Thyroid gland (tissue), 4 donors: ENCODE results near the gene MPI.

Experiments used
- POLR2A ChIP-seq, 2 donors: fragments of 450-650 bp; IDR thresholded peaks; one replicate each; pipeline ENCODE4 v1.6.1; 2017; ENCODE audit warnings: antibody characterized with exemption in 2 of 2, mild to moderate bottlenecking in 2 of 2, moderate library complexity in 1 of 2
- TF ChIP-seq, protein P1 (sequence below), 6 experiments: fragments of 200-600 bp in 3 of 6; fragments of 450-650 bp in 3 of 6; sonication (generic) in 3 of 6; IDR thresholded peaks; one replicate each; pipeline ENCODE4 v1.5.1; 2016 to 2019; ENCODE audit warnings: antibody characterized with exemption in 6 of 6, mild to moderate bottlenecking in 2 of 6, inconsistent platforms in 1 of 6, moderate library complexity in 1 of 6

GRCh38 chr15:74870436-74871215, 19.2 kb upstream of the MPI start:
- no peak for TF ChIP-seq POLR2A (IDR thresholded peaks at IDR 0.05)
- TF ChIP-seq, protein P1, sequence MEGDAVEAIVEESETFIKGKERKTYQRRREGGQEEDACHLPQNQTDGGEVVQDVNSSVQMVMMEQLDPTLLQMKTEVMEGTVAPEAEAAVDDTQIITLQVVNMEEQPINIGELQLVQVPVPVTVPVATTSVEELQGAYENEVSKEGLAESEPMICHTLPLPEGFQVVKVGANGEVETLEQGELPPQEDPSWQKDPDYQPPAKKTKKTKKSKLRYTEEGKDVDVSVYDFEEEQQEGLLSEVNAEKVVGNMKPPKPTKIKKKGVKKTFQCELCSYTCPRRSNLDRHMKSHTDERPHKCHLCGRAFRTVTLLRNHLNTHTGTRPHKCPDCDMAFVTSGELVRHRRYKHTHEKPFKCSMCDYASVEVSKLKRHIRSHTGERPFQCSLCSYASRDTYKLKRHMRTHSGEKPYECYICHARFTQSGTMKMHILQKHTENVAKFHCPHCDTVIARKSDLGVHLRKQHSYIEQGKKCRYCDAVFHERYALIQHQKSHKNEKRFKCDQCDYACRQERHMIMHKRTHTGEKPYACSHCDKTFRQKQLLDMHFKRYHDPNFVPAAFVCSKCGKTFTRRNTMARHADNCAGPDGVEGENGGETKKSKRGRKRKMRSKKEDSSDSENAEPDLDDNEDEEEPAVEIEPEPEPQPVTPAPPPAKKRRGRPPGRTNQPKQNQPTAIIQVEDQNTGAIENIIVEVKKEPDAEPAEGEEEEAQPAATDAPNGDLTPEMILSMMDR (IDR thresholded peaks at IDR 0.05) = no peak
